Measurements from ENCODE around the gene OGFR.

OGFR gene

DNA sequence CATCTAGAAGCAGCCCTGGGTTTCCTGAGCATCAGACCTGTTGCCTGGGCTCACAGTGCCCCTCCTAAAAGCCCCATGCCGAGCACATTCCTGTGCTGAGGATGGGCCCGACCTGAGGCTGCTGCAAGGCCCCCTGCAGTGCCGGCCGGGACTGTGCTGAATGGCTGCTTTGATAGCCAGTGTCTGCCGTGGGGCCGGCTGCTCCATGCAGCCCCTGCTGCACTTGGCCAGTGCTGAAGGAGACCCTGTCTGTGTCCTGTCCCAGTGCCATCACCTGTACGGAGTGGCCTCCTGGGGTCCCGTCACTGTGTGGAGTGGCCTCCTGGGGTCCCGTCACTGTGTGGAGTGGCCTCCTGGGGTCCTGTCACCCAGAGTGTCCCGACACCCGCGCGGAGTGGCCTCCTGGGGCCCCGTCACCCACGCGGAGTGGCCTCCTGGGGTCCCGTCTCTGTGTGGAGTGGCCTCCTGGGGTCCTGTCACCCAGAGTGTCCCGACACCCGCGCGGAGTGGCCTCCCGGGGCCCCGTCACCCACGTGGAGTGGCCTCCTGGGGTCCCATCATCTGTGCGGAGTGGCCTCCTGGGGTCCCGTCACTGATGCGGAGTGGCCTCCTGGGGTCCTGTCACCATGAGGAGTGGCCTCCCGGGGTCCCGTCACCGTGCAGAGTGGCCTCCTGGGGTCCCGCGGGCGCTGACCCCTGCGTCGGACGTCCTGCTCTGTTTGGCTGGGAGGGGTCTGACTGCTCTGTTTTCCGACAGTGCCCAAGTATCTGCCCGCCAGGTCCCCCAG is 19.2 kb downstream of the OGFR start:
- no peak for DNase-seq (ENCODE audit: low read depth)
- TF ChIP-seq, protein P1, sequence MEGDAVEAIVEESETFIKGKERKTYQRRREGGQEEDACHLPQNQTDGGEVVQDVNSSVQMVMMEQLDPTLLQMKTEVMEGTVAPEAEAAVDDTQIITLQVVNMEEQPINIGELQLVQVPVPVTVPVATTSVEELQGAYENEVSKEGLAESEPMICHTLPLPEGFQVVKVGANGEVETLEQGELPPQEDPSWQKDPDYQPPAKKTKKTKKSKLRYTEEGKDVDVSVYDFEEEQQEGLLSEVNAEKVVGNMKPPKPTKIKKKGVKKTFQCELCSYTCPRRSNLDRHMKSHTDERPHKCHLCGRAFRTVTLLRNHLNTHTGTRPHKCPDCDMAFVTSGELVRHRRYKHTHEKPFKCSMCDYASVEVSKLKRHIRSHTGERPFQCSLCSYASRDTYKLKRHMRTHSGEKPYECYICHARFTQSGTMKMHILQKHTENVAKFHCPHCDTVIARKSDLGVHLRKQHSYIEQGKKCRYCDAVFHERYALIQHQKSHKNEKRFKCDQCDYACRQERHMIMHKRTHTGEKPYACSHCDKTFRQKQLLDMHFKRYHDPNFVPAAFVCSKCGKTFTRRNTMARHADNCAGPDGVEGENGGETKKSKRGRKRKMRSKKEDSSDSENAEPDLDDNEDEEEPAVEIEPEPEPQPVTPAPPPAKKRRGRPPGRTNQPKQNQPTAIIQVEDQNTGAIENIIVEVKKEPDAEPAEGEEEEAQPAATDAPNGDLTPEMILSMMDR (IDR thresholded peaks at IDR 0.05; ENCODE audit: insufficient read depth, low read depth, low read length, missing control alignments): no peak
- no peak overlapping the region for H3K4me3 ChIP-seq (ENCODE audit: low read length)

DNA sequence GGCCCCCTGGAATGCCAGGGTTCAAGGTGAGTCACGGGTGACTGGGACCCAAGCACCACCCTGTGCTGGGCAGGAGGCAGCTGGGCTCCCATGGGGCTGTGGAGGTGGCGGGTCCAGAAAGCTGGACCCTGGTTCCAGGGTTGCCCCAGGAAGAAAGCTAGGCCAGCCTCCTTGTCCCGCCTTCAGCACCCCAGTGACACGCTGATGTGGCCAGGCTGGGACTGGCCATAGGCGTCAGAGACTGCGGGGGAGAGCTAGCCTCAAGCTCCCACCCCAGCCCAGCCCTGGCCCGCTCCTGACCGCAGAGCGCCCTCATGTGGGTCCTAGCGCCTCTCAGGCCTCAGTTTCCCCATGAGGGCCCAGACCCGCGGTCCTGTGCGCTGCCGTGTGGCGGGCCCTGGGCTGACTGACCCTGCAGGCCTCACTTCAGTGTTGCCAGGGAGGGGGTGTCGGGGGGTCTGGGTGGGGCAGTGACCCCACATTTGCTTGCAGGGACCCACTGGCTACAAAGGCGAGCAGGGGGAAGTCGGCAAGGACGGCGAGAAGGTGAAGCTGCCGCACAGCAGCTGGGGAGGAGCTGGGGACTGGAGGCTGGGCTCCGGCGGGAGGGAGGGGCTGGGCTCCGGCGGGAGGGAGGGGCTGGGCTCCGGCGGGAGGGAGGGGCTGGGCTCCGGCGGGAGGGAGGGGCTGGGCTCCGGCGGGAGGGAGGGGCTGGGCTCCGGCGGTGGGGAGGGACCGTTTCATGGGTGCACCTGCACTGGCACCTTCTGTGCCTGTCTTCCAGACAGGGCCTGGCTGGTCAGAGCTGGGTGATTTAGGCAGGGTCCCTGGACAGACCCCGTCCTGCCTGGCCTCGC is 20.1 kb downstream of the OGFR start:
- TF ChIP-seq, protein P1 (IDR thresholded peaks at IDR 0.05; ENCODE audit: insufficient read depth, low read depth, low read length, missing control alignments): no peak
- H3K4me3 ChIP-seq (ENCODE audit: low read length): no peak overlapping the region
- DNase-seq (ENCODE audit: low read depth): peak; percentile 45

DNA sequence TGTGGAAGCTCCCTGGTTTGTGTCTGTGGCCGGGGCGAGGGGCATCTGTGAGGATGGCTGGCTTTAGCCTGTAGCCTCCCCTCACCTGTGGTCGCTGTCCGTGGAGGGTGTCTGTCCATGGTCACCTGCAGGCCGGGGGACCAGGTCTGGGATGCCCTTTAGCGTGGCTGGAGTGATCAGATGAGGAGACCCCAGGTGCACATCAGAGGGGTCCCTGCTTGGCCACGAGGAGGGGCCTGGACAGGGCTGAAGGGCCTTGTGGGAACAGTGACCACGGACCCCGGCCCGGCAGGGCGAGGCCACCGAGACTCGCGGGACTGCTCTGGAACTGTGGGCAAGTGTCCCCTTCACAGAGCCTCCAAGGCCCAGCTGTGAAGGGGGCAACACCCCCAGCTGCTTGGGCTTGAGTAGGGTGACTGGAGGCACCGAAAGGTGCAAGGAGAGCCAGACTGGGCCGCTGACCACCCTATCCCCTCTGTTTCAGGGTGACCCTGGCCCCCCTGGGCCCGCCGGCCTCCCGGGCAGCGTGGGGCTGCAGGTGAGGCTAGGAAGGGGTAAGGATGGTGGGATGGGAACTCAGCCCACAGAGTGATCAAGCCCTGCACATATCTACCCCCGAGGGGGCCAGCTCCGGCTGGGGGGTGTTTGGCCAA is 20.8 kb downstream of the OGFR start:
- no peak for DNase-seq (ENCODE audit: low read depth)
- no peak overlapping the region for H3K4me3 ChIP-seq (ENCODE audit: low read length)
- TF ChIP-seq, protein P1 (IDR thresholded peaks at IDR 0.05; ENCODE audit: insufficient read depth, low read depth, low read length, missing control alignments): no peak

DNA sequence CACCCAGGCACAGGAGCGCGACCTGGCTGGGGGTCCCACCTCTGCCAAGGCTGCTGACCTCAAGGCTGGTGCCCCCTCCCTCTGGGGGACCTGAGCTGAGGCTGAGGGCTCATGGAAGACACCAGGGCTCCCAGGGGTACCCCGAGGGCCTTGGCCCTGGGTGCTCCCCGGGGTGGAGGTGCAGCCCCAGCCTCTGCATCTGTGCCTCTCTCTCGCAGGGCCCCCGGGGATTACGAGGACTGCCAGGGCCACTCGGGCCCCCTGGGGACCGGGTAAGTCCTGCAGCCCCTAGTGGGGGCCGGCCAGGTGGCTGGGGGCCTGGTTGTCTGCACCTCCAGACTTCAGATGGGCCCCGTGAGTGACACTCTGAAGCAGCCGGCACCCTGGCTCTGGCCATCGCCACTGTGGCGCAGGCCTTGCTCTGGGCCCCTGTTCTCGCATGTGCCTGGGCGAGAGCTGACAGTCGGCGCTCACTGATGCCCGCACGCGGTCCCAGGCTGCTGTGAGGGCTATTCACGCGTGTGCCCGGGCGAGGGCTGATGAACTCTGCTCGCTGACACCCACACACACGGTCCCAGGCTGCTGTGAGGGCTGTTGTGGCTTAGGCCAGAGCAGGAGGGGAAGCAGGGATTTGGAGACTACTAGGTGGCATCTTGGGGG is 21.5 kb downstream of the OGFR start:
- TF ChIP-seq, protein P1 (IDR thresholded peaks at IDR 0.05; ENCODE audit: insufficient read depth, low read depth, low read length, missing control alignments): no peak
- no peak overlapping the region for H3K4me3 ChIP-seq (ENCODE audit: low read length)
- DNase-seq (ENCODE audit: low read depth): no peak

DNA sequence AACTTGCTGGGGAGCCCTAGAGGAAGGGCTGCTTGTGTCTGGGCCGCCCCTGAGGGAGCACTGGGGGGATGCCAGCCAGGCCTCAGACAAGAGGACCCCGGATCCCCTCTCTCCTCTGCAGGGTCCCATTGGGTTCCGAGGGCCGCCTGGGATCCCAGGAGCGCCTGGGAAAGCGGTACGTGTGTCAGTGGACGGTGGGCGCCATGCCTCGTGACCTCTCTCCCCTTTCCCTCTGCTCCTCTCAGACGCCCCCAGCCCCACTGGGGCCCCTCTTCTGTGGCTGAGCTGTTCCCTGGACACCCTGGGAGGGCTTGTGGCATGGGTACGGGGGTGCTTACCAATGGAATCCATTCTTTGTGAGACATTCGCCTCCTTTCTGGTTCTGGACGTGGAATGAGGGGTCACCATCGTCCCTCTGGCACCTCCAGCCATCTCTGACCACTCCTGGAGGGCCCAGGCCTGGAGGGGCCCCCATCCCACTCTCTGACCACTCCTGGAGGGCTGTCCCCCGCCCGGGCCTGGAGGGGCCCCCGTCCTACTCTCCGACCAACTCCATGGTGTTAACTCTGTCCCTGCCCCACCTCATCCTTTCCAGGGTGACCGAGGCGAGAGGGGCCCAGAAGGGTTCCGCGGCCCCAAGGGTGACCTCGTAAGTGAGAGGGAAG is 22.1 kb downstream of the OGFR start:
- TF ChIP-seq, protein P1 (IDR thresholded peaks at IDR 0.05; ENCODE audit: insufficient read depth, low read depth, low read length, missing control alignments): no peak
- no peak for DNase-seq (ENCODE audit: low read depth)
- H3K4me3 ChIP-seq (ENCODE audit: low read length): no peak overlapping the region

Data from epithelial cell of esophagus (primary cell).